ENCODE data around the gene GTSE1.

Gene GTSE1

DNA sequence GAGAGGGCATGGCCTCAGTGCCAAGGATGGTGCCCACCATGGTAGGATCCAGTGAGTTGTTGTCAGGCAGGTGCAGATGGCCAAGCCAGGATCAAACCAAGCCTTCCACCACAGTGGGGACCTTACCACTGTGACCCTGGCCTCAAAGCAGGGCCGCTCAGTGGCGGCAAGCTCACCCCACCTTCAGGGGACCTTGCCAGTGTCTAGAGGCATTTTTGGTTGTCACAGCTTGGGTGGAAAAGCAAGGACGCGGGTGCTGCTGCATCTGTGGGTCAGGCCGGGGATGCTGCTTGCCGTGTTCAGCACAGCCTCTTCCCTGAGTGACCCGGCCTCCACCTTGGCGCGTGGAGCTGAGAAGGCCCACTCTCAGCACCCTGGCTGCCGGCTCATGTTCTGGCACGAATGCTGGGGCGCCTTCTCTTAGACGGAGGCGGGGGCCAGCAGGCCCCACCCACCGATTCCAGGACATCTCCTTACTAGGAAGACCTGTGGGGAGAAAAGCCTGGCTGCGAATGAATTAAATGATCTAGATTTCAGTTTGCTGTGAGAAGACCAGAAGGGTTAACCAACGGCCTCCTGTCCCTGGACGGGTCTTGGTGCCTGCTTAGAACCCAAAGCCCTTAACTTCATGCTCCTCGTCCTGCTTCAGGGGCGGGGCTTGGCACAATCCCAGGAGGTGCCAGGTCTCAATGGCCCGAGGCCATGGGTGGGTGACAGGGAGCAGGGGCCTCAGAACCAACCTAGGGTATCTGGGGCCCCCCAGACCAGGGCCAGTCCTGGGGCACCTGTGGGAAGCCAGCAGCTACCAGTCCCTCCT is 57.7 kb downstream of the GTSE1 start:
- DNase-seq, result no peak

DNA sequence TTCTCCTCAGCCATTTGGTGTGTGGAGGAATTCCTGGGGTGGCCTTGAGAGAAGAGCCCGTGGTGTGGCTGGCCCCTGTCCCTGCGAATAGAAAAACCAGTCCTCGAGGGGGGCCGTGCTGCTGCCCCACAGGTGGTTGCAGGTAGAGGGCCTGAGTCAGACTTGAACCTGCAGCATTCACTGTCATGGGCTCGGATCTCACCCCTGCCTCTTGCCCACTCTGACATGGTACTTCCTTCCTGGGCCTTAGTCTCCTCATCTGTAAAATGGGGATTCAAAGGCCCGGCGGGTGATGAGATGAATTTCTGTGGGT is 58.3 kb downstream of the GTSE1 start:
- DNase-seq, result no peak

DNA sequence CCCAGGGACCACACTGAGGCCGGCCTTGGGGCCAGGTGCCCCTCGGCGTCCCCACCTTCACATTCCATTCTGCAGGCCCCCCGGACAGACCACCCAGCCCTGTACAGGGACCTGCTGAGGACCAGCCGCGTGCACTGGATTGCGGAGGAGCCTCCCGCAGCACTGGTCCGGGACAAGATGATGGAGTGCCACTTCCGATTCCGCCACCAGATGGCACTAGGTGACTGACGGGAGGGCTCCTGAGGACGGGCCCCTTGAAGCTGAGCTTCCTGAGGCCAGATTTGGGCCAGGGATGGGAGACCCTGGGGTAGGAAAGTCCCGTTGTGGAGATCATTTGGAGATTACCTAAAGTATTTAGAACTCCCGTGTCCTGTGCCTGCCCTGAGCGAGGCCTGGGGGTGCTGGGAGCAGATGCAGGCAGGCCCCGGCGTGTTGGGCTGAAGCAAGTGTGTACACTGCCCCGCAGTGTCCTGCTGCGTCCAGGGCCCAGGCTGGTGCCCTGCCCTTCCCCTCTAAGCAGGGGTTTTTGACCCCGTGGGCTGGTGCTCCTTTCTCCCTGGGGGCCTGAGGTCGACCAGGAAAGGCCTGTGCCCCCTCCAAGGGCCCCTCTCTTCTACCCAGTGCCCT is 58.8 kb downstream of the GTSE1 start:
- DNase-seq, result peak; percentile 77

DNA sequence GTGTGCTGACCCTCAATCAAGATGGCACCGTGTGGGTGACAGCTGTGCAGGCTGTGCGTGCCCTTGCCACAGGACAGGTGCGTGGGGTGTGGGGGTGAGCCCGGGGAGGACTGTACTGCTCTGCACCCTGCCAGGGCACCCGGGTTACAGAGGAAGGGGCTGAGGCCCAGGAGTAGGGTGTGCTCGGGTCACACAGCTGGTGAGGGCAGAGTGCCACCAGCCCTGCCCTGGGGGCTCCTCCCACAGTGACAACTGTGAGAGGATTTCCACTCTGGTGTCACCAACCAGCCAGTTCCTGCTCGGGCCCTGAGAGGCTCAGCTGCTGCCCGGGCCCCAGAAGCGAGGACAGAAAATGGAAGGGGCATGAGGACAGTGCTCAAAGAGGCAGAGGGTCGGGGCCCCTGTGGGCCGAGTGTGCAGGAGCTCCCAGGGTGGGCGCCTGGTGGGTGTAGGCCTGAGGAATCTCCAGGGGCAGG is 59.4 kb downstream of the GTSE1 start:
- no peak for DNase-seq

DNA sequence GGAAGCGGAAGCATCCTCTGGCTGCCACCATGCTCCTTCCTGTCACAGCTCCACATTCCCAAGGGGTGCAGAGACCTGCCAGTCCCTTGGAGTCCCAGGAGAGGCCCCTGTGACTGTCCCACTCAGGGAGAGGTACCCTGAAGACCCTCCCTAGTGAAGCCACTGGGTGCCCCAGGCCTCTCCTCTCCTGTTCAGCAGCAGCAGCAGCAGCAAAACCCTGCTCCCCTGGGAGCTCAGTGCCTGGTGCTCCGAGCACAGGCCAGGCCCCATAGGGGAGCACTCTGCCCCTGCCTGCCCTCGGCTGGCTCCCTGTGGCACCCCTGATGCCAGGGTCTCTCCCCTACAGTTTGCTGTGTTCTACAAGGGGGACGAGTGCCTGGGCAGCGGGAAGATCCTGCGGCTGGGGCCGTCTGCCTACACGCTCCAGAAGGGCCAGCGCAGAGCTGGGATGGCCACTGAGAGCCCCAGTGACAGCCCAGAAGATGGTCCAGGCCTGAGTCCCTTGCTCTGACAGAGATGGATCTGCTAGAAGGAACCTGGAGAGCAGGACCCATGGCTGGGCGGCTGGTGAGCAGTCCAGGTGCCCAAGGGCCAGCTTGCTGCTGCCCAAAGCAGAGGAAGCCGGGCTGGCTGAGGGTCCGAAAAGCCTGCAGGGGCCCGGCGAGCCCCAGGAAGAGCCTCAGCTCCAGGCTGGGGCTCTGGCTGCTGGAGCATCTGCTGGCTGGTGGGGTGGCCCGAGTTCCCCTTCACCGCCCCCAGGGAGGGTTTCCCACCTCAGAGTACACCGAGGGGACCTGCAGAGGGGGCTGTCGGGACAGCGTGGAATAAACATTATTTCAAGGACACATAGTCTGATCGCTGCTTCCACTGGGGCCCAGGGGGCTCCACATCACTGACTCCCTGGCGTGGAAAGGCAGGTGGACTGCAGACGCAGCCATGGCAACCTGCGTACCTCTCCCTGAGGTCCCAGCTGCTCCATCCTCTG is 60.1 kb downstream of the GTSE1 start:
- no peak for DNase-seq

DNA sequence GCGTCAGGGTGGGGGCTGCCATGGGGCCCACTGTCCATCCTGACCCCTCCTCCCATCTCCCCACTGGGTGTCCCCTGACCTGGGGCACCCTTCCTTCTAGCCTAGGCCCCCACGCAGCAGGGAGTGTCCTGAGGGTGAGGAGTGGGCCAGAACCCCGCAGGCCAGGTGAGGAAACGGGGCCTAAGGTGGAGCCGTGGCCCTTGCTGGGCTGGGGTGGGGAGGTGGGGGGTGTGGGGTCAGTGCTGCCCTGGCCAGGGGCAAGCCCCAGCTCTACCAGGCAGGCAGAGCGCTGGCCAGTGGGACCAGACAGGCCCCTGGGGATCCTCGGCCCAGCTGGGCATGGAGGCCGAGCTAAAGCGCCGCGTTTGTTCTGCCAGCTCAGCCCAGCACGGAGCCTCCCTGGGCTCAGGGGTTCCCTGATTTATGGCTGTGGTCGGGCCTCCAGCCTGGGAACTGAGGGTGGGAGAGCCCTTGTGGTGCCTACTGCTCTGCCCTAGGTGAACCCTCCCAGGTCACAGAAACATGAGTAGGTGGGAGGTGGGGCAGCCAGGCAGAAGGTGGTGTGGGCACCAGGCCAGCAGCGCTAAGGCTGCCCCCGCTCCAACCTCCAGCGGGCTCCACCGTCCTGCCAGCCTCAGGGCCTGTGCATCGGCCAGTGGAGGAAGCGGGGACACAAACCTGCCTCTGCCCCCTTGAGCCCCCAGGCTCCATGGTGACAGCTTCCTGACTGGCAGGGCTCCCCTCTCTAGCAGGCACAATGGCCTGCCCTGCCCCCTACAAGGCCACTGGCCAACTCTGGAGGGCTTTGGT is 61.2 kb downstream of the GTSE1 start:
- no peak for DNase-seq

DNA sequence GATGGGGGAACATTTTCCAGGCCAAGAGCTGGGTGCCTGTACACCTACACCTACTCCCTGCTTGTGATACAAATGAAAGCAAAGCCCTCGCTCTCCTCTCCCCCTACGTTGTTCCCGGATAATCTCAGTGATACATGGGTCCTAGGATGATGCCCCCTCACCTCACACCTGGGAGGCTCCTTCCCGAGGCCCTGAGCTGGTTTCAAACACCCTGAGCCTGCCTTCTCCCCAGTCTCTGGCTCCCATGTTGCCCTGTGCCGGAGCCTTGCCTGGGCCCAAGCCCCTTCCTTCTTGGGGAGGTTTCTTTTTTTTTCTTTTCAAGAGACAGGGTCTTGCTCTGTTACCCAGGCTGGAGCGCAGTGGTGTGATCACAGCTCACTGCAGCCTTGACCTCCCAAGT is 62.1 kb downstream of the GTSE1 start:
- DNase-seq, result no peak

DNA sequence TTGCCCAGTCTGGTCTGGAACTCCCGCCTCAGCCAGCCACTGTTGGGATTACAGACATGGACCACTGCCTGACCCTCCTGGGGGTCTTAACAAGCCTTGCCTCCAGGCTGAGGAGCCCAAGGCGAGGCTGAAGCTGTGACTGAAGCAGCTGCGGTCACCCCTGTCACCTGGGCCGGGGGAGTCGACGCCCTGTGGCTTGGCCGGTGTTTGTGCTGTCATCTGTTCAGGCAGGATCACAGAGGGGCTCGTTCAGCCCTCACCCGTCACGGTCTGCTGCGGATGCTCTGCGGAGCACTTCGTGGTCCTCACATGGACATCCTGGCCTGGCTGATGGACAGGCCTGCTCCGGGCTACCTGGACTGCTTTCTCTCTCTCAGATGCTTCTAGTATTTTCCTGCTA is 62.7 kb downstream of the GTSE1 start:
- DNase-seq, result no peak

DNA sequence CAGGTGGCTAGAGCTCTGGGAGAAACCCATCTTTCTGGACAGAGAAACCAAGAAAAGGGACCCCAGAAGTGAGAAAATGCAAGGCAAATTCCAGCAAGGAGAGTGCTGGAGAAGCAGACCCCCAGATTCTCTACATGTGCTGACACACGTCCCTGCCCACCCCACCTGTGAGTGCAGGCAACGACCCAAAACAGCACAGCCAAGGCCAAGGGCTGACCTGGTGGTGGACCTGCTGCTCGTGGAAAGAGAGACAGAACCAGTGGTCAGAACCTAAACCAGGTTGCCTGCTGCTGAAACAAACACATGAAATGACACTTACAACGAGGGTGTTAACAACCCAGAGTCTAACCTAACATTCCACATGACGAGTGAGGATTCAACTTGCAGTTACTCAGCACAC is 63.4 kb downstream of the GTSE1 start:
- no peak for DNase-seq

DNA sequence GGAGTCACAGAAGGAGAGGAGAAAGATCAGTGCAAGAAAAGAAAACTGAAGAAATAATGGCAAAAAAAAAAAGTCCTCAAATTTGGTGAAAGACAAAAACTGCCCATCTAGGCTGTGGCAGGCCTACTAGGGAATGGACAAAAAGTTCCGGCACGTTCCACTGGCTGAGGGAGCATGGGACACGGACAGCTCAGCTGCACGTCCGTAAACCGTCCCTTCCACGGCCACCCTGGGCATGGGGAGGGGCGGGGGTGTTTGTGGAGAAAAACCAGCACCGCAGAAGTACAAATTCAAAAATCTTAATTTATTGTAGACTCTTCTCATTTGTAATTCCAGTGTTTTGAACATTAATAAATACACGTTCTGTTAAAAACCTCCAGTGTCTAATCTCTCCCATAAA is 64.2 kb downstream of the GTSE1 start:
- no peak for DNase-seq

DNA sequence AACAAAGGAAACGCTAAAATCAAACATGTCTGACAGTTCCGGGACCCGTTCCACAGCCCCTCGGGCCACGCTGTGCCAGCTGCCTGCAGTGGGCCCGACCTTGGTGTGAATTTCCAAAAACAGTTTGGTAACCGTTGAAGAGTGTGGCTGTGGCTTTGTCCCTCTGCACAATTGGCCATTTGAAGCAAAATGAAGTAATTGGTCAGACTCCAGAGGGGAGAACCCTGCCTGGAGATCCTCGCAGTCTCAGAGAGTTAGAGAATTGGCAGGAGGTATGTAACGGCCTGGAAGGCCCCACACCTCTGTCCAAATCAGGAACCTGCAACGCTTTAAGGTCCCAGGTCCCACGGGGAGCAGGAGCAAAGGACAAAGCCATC is 65.1 kb downstream of the GTSE1 start:
- DNase-seq, result no peak

DNA sequence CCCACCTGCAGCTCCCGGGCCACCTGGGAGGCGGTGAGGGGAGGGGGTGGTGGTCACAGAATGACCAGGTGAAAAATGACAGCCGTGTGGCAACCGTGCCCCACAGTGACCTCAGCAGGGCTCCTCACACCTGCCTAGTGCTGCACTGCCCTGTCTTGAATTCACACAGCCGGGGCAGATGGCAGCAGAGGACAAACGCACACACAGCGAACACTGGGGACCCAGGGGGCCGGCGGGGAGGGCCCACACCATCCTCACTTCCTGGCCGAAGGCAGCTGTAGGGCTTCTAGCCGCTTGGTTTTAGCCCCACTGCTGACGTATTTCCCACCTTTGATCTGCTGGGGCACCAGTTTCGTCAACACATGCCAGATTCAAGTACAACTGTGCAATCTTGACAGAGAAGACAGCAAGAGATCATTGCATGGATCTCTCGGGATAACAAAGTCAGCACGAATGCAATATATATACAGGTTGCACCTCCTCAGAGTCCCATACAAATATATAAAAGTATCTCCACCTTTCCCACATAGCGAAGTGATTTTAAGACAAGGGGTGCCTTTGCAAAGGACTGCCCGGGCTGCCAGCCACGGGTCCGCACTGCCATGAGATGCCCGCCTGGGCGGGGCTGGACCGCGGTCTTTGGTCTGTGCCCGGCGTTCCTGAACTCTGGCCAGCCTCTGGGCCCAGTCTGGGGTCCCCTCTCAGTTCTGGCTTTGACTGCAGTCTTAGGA is 65.7 kb downstream of the GTSE1 start:
- DNase-seq, result no peak

DNA sequence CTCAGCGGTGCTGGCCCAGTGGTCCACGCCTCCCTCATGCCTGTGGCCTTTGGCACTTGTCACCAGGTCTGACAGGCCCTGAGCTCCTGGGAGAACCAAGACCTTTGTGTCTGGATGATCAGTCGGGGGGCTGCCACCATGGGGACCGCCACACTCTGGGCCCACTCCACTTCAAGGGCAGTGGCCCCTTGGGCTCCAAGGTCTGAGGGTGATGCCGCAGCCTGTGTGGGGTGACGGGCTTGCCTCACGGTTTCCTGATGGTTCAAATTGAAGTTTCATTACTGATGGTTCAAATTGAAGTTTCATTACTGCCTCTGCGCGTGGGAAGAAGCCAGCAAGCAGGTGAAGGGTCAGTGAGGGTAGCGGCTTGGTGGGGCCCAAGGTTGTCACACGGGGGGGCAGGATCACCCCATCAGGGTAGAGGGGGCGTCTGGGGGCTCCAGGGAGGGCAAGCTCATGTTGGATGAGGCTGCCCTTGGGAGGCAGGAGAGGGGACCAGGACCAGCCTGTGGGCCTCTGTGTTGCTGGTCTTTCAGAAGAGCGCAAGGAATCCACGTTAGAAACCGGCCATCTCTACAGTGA is 66.4 kb downstream of the GTSE1 start:
- no peak for DNase-seq

DNA sequence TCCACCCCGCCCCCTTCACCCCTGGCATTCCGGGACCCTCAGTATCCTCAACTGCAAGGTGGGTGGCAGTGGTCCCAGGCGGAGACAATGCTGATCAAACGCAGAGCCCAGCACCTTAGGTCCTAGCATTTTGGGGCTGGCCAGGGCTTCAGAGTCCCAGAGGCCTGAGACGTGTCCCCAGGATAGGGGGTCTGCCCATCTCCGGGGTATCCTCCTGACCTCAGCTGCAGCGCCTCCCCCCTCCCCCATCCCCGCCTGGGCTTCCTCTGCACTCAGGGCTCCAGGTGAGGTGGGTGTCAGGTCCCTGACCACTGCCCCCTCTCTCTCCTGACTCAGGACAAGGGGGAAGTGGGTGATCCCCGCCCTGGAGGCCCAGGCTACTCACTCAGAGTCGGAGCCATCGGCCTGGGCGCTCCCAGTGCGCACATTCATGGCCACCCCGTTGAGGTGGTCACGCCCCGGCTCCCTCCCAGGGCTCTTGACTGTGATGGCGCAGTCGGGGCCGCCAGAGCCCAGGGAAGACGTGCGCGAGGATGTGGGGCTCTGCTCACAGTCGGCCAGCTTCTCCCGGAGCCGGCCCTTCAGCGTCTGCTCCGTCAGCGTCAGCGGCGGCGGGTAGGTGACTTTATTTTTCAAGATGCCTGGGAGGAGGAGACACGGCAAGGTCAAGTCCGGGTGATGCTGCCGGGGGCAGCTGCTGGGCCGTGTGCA is 67.1 kb downstream of the GTSE1 start:
- no peak for DNase-seq

DNA sequence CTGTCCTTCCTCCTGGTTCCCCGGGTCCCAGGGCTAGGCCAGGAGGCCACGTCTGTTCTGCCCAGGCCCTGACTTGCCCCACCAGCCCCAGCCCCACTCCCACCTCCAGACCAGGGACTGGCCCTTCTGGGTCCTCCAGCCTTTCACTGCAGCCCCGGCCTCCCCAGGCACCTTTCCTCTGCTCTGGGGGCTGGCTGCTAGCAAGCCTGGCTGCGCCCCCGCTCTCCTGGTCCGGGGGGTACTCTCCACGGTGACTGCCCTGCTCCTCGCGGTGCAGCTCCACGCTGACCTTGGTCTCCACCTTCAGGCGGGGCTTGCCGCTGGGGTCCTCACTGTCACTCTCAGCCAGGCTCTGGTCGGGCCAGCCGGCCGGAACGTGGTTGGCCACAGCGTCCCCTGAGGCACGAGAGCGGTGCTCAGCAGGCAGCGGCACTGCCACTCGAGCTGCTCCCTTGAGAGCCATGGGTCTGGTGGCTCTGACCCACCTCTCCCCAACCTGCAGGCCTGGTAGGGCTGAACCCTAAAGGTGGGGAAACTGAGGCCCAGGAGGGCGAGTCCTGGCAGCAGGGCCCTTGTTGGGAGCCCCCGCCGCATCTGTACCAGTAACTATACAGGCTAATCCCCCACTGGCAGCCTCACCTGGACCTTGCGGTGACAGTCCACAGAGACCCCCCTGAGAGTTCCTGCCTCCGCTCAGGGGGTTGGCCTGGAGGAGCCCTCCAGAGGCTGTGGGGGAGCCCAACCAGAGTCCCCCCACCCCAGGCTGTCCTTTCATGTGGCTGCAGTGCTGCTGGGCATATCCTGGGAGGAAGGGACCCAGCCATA is 67.9 kb downstream of the GTSE1 start:
- no peak for DNase-seq

DNA sequence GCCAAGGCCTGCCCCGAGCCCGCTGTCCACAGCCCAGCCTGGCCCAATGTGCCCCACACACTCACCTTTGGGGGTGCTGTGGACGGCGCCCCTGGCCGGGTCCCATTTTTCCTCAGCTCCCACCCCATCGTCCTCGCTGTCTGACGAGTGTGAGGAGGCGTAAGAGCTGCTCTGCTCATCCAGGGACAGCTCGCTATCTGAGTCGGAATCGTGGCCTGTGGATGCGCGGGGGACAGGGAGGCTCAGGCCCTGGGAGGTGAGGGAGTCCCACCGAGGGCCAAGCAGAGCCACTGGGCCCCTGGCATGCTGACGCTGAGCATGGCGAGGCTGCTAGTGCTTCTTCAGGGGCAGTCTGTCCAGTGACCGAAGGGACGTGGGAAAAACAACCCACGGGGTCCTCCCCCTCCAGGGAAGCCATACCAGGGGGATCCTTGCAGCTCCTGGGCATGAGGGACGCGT is 68.5 kb downstream of the GTSE1 start:
- DNase-seq, result no peak

DNA sequence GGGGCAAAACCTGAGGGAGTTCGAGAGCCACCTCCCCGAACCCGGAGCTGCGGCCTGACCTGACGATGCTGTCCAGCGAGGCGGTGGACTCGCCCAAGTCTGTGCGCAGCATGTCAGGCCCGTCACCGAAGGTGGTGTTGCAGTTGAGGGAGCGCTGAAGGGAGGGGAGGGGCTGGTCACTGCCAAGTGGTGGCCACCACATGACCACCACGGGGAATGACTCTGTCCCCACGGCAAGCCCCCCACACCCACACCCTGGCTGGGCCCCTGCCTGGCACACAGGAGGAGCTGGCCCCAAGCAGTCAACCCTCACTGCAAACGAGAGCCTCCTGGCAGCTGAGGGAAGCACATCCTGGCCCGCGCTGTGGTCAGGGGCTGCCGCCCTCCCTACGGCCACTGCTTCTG is 69.7 kb downstream of the GTSE1 start:
- DNase-seq, result no peak

DNA sequence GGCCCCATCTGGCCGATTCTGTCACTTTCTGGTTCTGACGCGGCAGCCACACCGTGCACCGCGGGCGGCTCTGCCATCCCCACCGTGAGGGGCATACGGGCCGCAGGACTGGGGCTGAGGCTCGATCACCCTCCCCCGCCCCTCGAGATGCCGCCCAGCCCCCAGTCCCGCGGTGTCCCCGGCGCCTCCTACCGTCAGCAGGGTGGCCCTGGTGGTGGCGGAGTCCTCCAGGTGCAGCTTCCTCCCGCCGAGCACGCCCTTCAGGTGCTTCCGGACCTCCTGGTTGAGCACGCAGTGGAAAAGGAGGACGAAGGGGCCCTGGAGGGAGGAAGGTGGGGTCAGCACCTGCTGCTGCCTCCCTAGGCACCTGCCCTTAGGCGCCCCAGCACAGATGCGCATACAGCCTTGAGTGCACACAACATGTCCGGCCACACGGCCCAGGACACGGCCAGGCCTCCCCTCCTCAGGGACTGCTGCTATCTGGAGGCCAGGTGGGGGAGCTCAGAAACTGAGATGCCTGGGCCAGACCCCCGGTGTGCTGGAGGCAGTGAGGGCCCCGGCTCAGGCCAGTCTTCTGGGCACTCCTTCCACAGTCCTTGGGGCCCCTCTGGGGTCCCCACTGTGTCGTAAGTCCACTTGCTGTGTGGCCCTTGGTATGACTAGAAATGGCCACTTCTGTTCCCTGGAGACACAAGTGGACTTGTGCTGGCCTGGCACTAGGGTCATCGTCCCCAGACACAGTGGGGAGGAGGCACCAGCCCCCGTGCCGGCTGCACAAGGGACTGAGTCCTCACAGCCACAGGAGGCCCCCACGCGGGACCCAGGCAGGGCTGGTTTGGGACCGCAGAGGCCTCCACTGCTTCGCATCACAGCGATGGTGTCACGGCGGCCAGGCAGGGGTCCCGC is 70.4 kb downstream of the GTSE1 start:
- no peak for DNase-seq

DNA sequence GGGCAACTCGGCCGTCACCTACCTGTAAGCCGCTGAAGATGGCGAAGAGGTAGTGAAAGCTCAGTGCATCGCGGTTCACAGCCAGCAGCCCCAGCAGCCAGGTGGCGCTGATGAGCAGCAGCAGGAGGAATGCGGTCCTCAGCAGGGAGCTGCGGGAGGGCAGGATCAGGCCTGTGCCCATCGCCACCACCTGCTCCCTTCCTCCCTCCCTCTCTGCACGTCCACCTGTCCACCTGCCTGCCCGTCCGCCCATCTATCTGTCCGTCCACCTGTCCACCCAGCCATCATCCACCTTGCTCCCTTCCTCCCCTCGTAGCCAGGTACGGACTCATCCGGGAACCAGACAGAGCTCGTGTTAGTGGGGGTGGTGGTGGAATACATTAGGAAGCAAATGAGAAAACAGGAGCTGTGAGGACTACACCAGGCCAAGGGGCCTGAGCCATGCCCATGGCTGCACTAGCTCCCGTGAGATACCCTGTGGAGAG is 71.1 kb downstream of the GTSE1 start:
- peak; percentile 82 for DNase-seq
